IMR-90 (cell line): Measurements from ENCODE around the gene TRAF3. TPM values are rescaled to one million over a fixed set of nuclear protein-coding genes. Genes with fewer than 3 reads are reported as not detected.

Experiments used
- ATAC-seq: fragments of 200-7000 bp; cut with Tn5 transposase; 2 replicates; pipeline ENCODE4 v1.9.1; 2020; ENCODE audit warnings: low read depth, mild to moderate bottlenecking, moderate library complexity
- BruUV-seq: library from RNA; stranded (reverse); fragments of 400-500 nt; replicated peaks from 2 replicates; lab custom pipeline; 2021; lab: Mats Ljungman, UMichigan
- CTCF ChIA-PET: fragments of 300-600 bp; formaldehyde crosslinking; extraction: SDS; loops from one replicate; lab custom pipeline; 2021; ENCODE audit warnings: antibody characterized with exemption; lab: Yijun Ruan, JAX
- POLR2A ChIA-PET: fragments of 300-600 bp; sonication (Branson Sonifier 250); formaldehyde crosslinking; loops from one replicate; lab custom pipeline; 2022; ENCODE audit warnings: antibody characterized with exemption; ENCODE audit not compliant: unreplicated experiment; lab: Charles Lee
- DNase-seq: peaks from one replicate; pipeline ENCODE4 v3.0.0; 2013
- H2AFZ ChIP-seq: replicated peaks from 2 replicates; pipeline ENCODE3; 2013; ENCODE audit warnings: low read length, mild to moderate bottlenecking; ENCODE audit not compliant: poor library complexity
- H2AK5ac ChIP-seq: 2 replicates; pipeline ENCODE4 v1.6.1; 2013; ENCODE audit warnings: low read depth, low read length, inconsistent platforms
- H2AK9ac ChIP-seq: replicated peaks from 2 replicates; pipeline ENCODE3; 2013; ENCODE audit warnings: mild to moderate bottlenecking, low read depth, low read length, moderate library complexity; ENCODE audit not compliant: poor library complexity
- H2BK120ac ChIP-seq: 2 replicates; pipeline ENCODE4 v1.6.1; 2013; ENCODE audit warnings: low read depth, low read length, inconsistent platforms
- H2BK15ac ChIP-seq: 3 replicates; pipeline ENCODE4 v1.6.1; 2013; ENCODE audit warnings: low read depth, low read length, inconsistent platforms
- H2BK20ac ChIP-seq: 2 replicates; pipeline ENCODE4 v1.6.1; 2013; ENCODE audit warnings: low read depth, mild to moderate bottlenecking, inconsistent platforms, low read length, moderate library complexity
- H2BK5ac ChIP-seq: 2 replicates; pipeline ENCODE4 v1.6.1; 2013; ENCODE audit warnings: mild to moderate bottlenecking, low read depth, low read length, inconsistent platforms; ENCODE audit not compliant: poor library complexity, severe bottlenecking
- H3K14ac ChIP-seq: replicated peaks from 2 replicates; pipeline ENCODE4 v1.6.1; 2013; ENCODE audit warnings: low read depth, low read length, inconsistent platforms
- H3K18ac ChIP-seq: 2 replicates; pipeline ENCODE4 v1.6.1; 2013; ENCODE audit warnings: low read depth, low read length, control low read depth
- H3K23ac ChIP-seq: 2 replicates; pipeline ENCODE4 v1.6.1; 2013; ENCODE audit warnings: low read depth, low read length, inconsistent platforms
- H3K27ac ChIP-seq: 2 replicates; pipeline ENCODE4 v1.5.1; 2013; ENCODE audit warnings: mild to moderate bottlenecking, control low read depth, low read length; ENCODE audit not compliant: insufficient read depth
- H3K27me3 ChIP-seq: 2 replicates; pipeline ENCODE4 v1.6.1; 2013; ENCODE audit warnings: low read length; ENCODE audit not compliant: control insufficient read depth, insufficient read depth
- H3K36me3 ChIP-seq: 2 replicates; pipeline ENCODE4 v1.6.1; 2013; ENCODE audit warnings: low read length, mixed read lengths; ENCODE audit not compliant: control insufficient read depth, insufficient read depth
- H3K4ac ChIP-seq: 2 replicates; pipeline ENCODE4 v1.6.1; 2013; ENCODE audit warnings: low read depth, low read length, inconsistent platforms
- H3K4me1 ChIP-seq: 2 replicates; pipeline ENCODE4 v1.6.1; 2013; ENCODE audit warnings: low read length, mixed read lengths; ENCODE audit not compliant: control insufficient read depth, insufficient read depth
- H3K4me2 ChIP-seq: 2 replicates; pipeline ENCODE4 v1.6.1; 2013; ENCODE audit warnings: low read depth, mild to moderate bottlenecking, control low read depth, low read length, moderate library complexity
- H3K4me3 ChIP-seq: 2 replicates; pipeline ENCODE4 v1.5.1; 2013; ENCODE audit warnings: low read depth, mild to moderate bottlenecking, control low read depth, low read length, moderate library complexity; ENCODE audit not compliant: insufficient read depth
- H3K56ac ChIP-seq: 2 replicates; pipeline ENCODE4 v1.6.1; 2013; ENCODE audit warnings: low read length, inconsistent platforms; ENCODE audit not compliant: insufficient read depth; ENCODE audit errors: extremely low read depth
- H3K79me1 ChIP-seq, 2 experiments: 2 replicates each; pipeline ENCODE4 v1.6.1; 2013; ENCODE audit warnings: low read length in 2 of 2, inconsistent platforms in 1 of 2, low read depth in 1 of 2
- H3K9ac ChIP-seq: 2 replicates; pipeline ENCODE4 v1.6.1; 2013; ENCODE audit warnings: low read depth, low read length, control low read depth
- H3K9me1 ChIP-seq: 2 replicates; pipeline ENCODE4 v1.6.1; 2013; ENCODE audit warnings: low read length, inconsistent platforms; ENCODE audit not compliant: insufficient read depth
- H3K9me3 ChIP-seq: 2 replicates; pipeline ENCODE4 v1.6.1; 2013; ENCODE audit warnings: low read length; ENCODE audit not compliant: control insufficient read depth, insufficient read depth
- H4K20me1 ChIP-seq: 2 replicates; pipeline ENCODE4 v1.6.1; 2013; ENCODE audit warnings: low read length, inconsistent platforms; ENCODE audit not compliant: insufficient read depth
- H4K5ac ChIP-seq: 2 replicates; pipeline ENCODE4 v1.6.1; 2013; ENCODE audit warnings: mild to moderate bottlenecking, low read depth, low read length, control low read depth
- H4K8ac ChIP-seq, 2 experiments: 2 replicates each; pipeline ENCODE4 v1.6.1; 2013; ENCODE audit warnings: low read depth in 2 of 2, low read length in 2 of 2, control low read depth in 1 of 2, inconsistent platforms in 1 of 2
- H4K91ac ChIP-seq: 2 replicates; pipeline ENCODE4 v1.6.1; 2013; ENCODE audit warnings: low read depth, low read length, inconsistent platforms; ENCODE audit not compliant: insufficient read depth
- BHLHE40 ChIP-seq: fragments of 150-350 bp; IDR thresholded peaks from 2 replicates; pipeline ENCODE4 v1.6.1; 2016; ENCODE audit warnings: mild to moderate bottlenecking, low read depth, low read length
- CEBPB ChIP-seq: IDR thresholded peaks from 2 replicates; pipeline ENCODE4 v1.6.1; 2012; ENCODE audit warnings: low read depth, low read length, improper control_type of control experiment
- CHD1 ChIP-seq: IDR thresholded peaks from 2 replicates; pipeline ENCODE4 v1.6.1; 2012; ENCODE audit warnings: low read depth, low read length, improper control_type of control experiment
- FOS ChIP-seq: fragments of 150-350 bp; IDR thresholded peaks from 2 replicates; pipeline ENCODE4 v1.6.1; 2016; ENCODE audit warnings: low read depth, low read length
- WGBS, 2 experiments: methylation state at CpG; one replicate each; pipeline versions ENCODE4 v1.1.5 to v1.1.7; 2013; ENCODE audit warnings: missing lambda C conversion rate in 2 of 2; ENCODE audit not compliant: insufficient read length in 1 of 2; ENCODE audit errors: extremely low coverage in 2 of 2; 5-methylcytosine and 5-hydroxymethylcytosine counted together
- dilution Hi-C: fragments of 300-500 bp; cut with HindIII; formaldehyde crosslinking; loops from one replicate; pipeline ENCODE4 v1.14.3; 2018; ENCODE audit warnings: low sequenced_read_pairs; ENCODE audit not compliant: unreplicated experiment
- in situ Hi-C: fragments of 300-500 bp; cut with MboI; formaldehyde crosslinking; loops from 3 replicates; pipeline ENCODE4 v1.14.3; 2019; ENCODE audit warnings: low sequenced_read_pairs, inconsistent platforms, mixed read lengths
- intact Hi-C: fragments of 100-400 bp; cut with micrococcal nuclease; formaldehyde crosslinking; loops from 2 replicates; pipeline ENCODE4 v1.10.0; 2022
- polyA plus RNA-seq, 3 experiments: library from polyadenylated mRNA; depleted of rRNA; stranded (reverse); fragments of >200 nt; gene quantifications; 2 replicates each; pipeline ENCODE4 v1.2.3, GENCODE V29; 2012; ENCODE audit warnings: low replicate concordance in 1 of 3
- total RNA-seq: library from RNA; depleted of rRNA; stranded (reverse); fragments of >200 nt; gene quantifications from 2 replicates; pipeline ENCODE4 v1.2.3, GENCODE V29; 2012

Gene TRAF3
- total and polyA plus RNA-seq, 2 of the 4 experiments (the other 2 are of a cell fraction), result 21.2 to 25.3 TPM

- WGBS, 2 experiments, result 100% methylated on average over 4 of the region's 8 CpGs; no CpG with 5 or more reads in 1 of the 2 experiments
- no peak overlapping the region for H4K5ac ChIP-seq
- H2AFZ ChIP-seq, result peak overlapping the region; percentile 35
- H2BK120ac ChIP-seq, result no peak overlapping the region
- DNase-seq, result peak; percentile 86
- TF ChIP-seq CEBPB, result peak; percentile 39; the same call in 1 of the 2 replicates
- peak; percentile 47; the same call in 1 of the 2 replicates for TF ChIP-seq BHLHE40
- TF ChIP-seq CHD1, result no peak
- TF ChIP-seq FOS, result peak; percentile 44; the same call in 1 of the 2 replicates
- no peak overlapping the region for H2BK20ac ChIP-seq
- dilution Hi-C loops, result no loop called here
- CTCF ChIA-PET, result no interaction called here
- H4K20me1 ChIP-seq, result peaks cover 73% of the 10 kb centered on the region
- H3K14ac ChIP-seq, result no peak overlapping the region; the same call in 1 of the 2 replicates
- H3K79me1 ChIP-seq, result peaks cover 45 to 81% of the 10 kb centered on the region in 2 experiments
- H3K56ac ChIP-seq, result no peak overlapping the region
- ATAC-seq, result peak; percentile 13; the same call in 1 of the 2 replicates
- H3K36me3 ChIP-seq, result no peaks in the 10 kb centered on the region
- H3K4me1 ChIP-seq, result peaks cover 18% of the 10 kb centered on the region
- H3K9ac ChIP-seq, result no peak overlapping the region
- peak overlapping the region; percentile 20 for H2AK9ac ChIP-seq
- H2AK5ac ChIP-seq, result peak overlapping the region; percentile 29
- no peak overlapping the region for H3K18ac ChIP-seq
- H3K4me2 ChIP-seq, result no peak overlapping the region
- H4K91ac ChIP-seq, result no peak overlapping the region
- no peak overlapping the region; the same call in 2 of the 3 replicates for H2BK15ac ChIP-seq
- intact Hi-C loops, result loop anchor here (5.0 kb wide), 1 partner anchor 43 kb away; no protein-coding TSS in a partner anchor
- H3K9me3 ChIP-seq, result no peaks in the 10 kb centered on the region
- 0 out of 2 replicates have a peak overlapping the region, but pooled peaks have one; percentile 11 for H3K4ac ChIP-seq
- H3K27me3 ChIP-seq, result no peaks in the 10 kb centered on the region
- no peak overlapping the region for H4K8ac ChIP-seq
- no TSS peak for BruUV-seq
- peaks cover 15% of the 10 kb centered on the region for H3K9me1 ChIP-seq
- POLR2A ChIA-PET, result no interaction called here
- no peak overlapping the region for H3K27ac ChIP-seq
- H2BK5ac ChIP-seq, result no peak overlapping the region
- H3K23ac ChIP-seq, result no peak overlapping the region
- no peak overlapping the region for H3K4me3 ChIP-seq
- in situ Hi-C loops, result no loop called here
These were observed 47.6 kb downstream of the TRAF3 start for GRCh38 chr14:102824832-102825231.
